Osteocyte (in vitro differentiated cells): ENCODE measurements around the gene METRNL. TPM values are rescaled to one million over a fixed set of nuclear protein-coding genes. Genes with fewer than 3 reads are reported as not detected.

Experiments
- DNase-seq: peaks from one replicate; pipeline ENCODE4 v3.0.0; 2021; ENCODE audit warnings: mixed read lengths; ENCODE audit not compliant: unreplicated experiment; ENCODE audit errors: extremely low spot score
- H3K27ac Mint-ChIP-seq: one replicate; pipeline ENCODE4 v1.8.0; 2021; ENCODE audit warnings: mild to moderate bottlenecking, mixed read lengths; ENCODE audit not compliant: unreplicated experiment
- H3K27me3 Mint-ChIP-seq: one replicate; pipeline ENCODE4 v1.8.0; 2021; ENCODE audit warnings: mixed read lengths; ENCODE audit not compliant: unreplicated experiment
- H3K36me3 Mint-ChIP-seq: one replicate; pipeline ENCODE4 v1.8.0; 2021; ENCODE audit warnings: mixed read lengths; ENCODE audit not compliant: unreplicated experiment
- H3K4me1 Mint-ChIP-seq: one replicate; pipeline ENCODE4 v1.8.0; 2021; ENCODE audit warnings: mixed read lengths; ENCODE audit not compliant: unreplicated experiment
- H3K4me3 Mint-ChIP-seq: one replicate; pipeline ENCODE4 v1.8.0; 2021; ENCODE audit warnings: mild to moderate bottlenecking, moderate library complexity, mixed read lengths; ENCODE audit not compliant: unreplicated experiment
- H3K9me3 Mint-ChIP-seq: one replicate; pipeline ENCODE4 v1.8.0; 2021; ENCODE audit warnings: mixed read lengths; ENCODE audit not compliant: unreplicated experiment
- total RNA-seq: library from RNA; stranded (reverse); gene quantifications from 2 replicates; pipeline ENCODE4 v1.2.1, GENCODE V29; 2021
- TF ChIP-seq, protein P1 (sequence below): fragments of 200-600 bp; sonication (generic); IDR thresholded peaks from 2 replicates; pipeline ENCODE4 v1.5.0; 2021; ENCODE audit warnings: antibody characterized with exemption, mild to moderate bottlenecking, moderate library complexity

The METRNL gene
- total RNA-seq, 1 donor from 2014 or later, result 214 TPM

DNA sequence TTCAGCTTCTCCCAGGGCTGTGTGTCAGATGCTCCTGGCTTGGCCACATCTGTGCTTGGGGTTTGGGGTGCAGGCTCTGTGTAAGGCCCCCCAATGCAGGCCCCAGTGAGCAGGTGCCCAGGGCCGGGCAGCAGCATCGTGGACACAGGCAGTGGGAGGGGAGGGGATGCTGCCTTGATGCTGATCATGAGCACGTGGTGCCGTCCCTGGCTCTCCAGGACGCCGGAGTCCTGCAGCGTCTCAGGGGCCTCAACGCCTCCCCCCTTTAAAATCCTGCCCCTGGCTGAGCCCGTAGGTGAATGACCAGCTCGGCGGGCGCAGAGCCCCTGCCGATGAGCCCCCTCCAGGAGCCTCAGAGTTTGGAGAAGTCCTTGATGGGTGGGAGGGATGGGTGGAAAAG lies 9.0 kb downstream of the METRNL start:
- H3K27ac Mint-ChIP-seq, result no peak overlapping the region

DNA sequence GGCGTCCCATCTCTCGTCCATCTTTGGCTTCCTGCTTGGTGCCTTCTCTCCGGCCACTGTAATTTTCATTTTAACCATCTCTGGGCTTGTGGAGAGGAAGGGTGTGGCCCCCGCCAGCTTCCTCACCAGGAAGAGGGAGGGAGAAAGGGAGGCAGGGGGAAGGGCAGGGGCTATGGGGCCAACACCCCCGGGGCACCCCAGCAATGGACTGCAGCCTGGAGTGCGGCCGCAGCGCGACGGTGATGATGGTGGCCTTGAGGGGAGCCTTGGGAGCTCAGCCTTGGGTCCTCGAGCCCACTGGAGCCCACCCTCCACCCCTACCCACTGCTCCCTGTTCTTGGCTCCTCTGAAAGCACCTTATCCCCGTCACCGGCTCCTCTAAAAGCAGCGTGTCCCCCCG lies 9.5 kb downstream of the METRNL start:
- Mint-ChIP-seq H3K27me3 (no peaks in the 10 kb centered on the region), H3K9me3 (no peaks in the 10 kb centered on the region), H3K27ac (no peak overlapping the region), H3K36me3 (peaks cover 30% of the 10 kb centered on the region), H3K4me1 (peaks cover 55% of the 10 kb centered on the region), H3K4me3 (no peak overlapping the region)
- no peak for DNase-seq
- TF ChIP-seq, protein P1, sequence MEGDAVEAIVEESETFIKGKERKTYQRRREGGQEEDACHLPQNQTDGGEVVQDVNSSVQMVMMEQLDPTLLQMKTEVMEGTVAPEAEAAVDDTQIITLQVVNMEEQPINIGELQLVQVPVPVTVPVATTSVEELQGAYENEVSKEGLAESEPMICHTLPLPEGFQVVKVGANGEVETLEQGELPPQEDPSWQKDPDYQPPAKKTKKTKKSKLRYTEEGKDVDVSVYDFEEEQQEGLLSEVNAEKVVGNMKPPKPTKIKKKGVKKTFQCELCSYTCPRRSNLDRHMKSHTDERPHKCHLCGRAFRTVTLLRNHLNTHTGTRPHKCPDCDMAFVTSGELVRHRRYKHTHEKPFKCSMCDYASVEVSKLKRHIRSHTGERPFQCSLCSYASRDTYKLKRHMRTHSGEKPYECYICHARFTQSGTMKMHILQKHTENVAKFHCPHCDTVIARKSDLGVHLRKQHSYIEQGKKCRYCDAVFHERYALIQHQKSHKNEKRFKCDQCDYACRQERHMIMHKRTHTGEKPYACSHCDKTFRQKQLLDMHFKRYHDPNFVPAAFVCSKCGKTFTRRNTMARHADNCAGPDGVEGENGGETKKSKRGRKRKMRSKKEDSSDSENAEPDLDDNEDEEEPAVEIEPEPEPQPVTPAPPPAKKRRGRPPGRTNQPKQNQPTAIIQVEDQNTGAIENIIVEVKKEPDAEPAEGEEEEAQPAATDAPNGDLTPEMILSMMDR, result no peak

More for the DNA sequence above, 9.0 kb downstream of the METRNL start:
- H3K4me1 Mint-ChIP-seq, result peaks cover 59% of the 10 kb centered on the region
- TF ChIP-seq, protein P1, result no peak
- no peak overlapping the region for H3K4me3 Mint-ChIP-seq
- H3K9me3 Mint-ChIP-seq, result no peaks in the 10 kb centered on the region
- DNase-seq, result no peak
- H3K36me3 Mint-ChIP-seq, result peaks cover 27% of the 10 kb centered on the region
- H3K27me3 Mint-ChIP-seq, result no peaks in the 10 kb centered on the region

DNA sequence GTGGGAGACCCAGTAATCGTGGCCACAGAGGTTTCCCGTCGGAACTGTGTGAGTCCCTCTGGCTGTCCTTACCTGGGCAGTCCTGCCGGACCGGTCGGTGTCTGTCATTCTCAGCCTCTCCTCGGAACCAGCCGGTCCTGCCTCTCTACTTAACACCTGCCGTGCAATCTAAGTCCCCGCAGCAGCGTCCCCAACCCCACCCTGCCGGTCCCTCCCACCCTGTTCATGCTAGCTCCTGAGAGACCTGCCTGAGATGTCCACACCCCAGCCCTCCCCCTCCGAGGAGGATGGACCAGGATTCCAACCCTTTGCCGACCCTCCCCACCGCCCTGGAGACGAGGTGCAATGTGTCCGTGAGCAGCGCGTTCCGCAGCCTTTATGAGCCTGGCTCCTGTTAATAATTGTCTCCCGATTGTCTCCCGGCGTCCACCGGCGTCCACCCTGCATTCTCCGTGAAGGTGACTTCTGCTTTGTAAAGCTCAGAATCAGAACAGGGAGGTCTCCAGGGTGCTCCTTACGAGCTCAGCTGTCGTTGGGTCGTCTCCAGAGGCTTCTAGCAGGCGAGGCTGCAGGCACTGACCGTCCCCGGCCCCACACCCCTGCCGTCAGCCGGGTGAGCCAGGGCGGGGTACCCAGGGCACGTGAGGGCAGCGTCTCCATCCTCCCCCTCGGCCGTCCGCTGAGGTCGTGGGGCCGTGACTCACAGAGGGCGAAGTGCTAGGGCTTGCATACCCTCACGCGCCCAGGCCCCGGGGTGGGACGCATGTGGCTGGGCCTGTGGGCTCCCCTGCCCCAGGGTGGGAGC lies 10.1 kb downstream of the METRNL start:
- DNase-seq, result no peak
- Mint-ChIP-seq H3K9me3 (no peaks in the 10 kb centered on the region), H3K36me3 (peaks cover 33% of the 10 kb centered on the region), H3K4me3 (no peak overlapping the region), H3K27ac (peak overlapping the region; percentile 52), H3K27me3 (no peaks in the 10 kb centered on the region), H3K4me1 (peaks cover 49% of the 10 kb centered on the region)
- TF ChIP-seq, protein P1, result no peak

DNA sequence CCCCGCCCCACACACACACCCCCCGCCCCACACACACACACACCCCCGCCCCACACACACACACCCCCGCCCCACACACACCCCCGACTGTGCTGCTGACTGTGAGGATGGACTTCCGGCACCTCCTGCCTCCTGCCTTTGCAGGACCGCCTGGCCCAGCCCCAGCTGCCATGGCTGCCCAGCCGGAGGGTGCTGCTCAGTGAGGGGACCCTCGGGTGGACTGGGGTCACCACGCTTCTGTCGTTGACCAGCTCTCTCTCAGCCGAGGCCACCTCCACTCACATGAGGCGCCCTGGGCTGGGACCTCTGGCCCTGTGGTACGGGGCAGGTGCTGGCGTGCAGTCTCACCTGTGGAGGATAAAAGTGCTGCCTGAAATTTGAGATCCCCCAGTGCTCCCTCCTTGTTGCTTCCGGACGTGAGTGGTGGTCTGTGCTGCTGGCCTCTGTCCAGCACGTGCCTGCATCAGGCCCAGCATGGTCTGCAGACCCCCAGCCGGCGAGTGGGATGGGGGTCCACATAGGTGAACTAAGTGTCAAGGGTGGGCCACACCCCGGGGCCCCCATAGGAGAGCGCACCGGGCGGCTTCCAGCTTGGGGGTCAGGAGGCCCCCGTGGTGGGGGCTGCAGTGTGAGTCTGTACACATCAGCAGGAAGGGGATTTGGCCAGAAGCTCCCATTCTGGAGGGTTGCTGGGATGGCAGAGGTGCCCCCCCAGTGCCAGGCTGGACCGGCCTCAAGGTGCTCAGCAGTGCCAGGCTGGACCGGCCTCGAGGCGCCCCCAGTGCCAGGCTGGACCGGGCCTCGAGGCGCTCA lies 11.2 kb downstream of the METRNL start:
- Mint-ChIP-seq H3K27me3 (no peaks in the 10 kb centered on the region), H3K27ac (no peak overlapping the region), H3K4me1 (peaks cover 38% of the 10 kb centered on the region), H3K36me3 (peaks cover 33% of the 10 kb centered on the region), H3K4me3 (peak overlapping the region; percentile 38), H3K9me3 (no peaks in the 10 kb centered on the region)
- DNase-seq, result no peak
- TF ChIP-seq, protein P1, result no peak
